Brain microvascular endothelial cell (primary cell): Measurements from ENCODE around the gene SDK2.

Source experiments
- DNase-seq: peaks from one replicate; pipeline ENCODE4 v3.0.0-alpha.2; 2020
- H3K27ac ChIP-seq: fragments of 250-450 bp; sonication (Bioruptor Pico); 2 replicates; pipeline ENCODE4 v1.5.1; 2020; ENCODE audit warnings: mild to moderate bottlenecking, moderate library complexity
- H3K27me3 ChIP-seq: fragments of 250-450 bp; sonication (Bioruptor Pico); replicated peaks from 2 replicates; pipeline ENCODE4 v1.5.1; 2020; ENCODE audit warnings: mild to moderate bottlenecking
- H3K36me3 ChIP-seq: fragments of 250-450 bp; sonication (Bioruptor Pico); replicated peaks from 2 replicates; pipeline ENCODE4 v1.5.1; 2020; ENCODE audit warnings: mild to moderate bottlenecking
- H3K4me3 ChIP-seq: 2 replicates; pipeline ENCODE4 v1.5.1; 2011; ENCODE audit warnings: low read depth, mild to moderate bottlenecking, control low read depth, low read length, moderate library complexity
- CTCF ChIP-seq: IDR thresholded peaks from 2 replicates; pipeline ENCODE4 v1.5.1; 2011; ENCODE audit warnings: low read depth, mild to moderate bottlenecking, moderate library complexity, low read length, control low read depth, inconsistent platforms; ENCODE audit errors: missing control alignments
- in situ Hi-C: cut with HindIII; loops from 2 replicates; pipeline ENCODE4 v1.10.0; 2017; ENCODE audit warnings: low sequenced_read_pairs, low pct_ligation_motif_present

Gene SDK2

DNA sequence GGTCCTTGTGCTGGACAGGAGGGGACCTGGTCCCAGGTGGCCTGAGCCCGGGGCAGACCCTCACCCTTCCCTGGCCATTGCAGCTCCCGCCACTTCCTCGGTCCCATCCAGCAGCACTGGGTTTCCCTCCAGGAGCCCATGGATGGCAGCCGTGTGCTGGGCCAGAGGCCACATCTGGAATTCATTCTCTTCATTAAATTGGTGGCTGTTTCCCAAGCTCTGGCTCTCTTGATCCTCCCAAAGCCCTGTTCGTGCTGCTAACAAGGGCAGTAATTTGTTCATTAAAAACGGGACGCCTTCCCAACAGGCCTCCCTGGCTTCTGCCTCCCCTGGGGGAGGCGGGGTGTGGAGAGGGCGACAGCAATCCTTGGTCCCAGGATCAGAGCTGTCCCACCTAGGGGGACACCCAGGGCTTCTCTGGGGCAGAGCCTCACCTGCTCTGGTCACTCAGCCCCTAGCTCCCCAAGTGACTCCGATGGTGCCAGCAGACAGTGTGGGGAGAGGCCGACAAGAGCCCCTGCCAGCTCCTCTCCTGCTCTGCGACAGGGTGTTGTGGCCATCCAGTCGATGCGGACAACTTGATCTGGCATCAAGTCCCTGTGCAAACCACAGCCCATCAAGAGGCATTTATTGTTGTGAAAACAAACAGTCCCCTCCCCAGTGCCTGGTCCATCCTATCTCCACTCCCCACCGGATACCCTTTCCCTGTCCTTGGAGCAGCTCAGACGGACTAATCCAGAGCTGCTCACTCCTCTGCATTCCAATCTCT, 44.0 kb downstream of the SDK2 start:
- H3K4me3 ChIP-seq, result no peak overlapping the region
- no peak for TF ChIP-seq CTCF
- H3K27me3 ChIP-seq, result no peaks in the 10 kb centered on the region
- no peak for DNase-seq
- no peaks in the 10 kb centered on the region for H3K36me3 ChIP-seq
- in situ Hi-C loops, result no loop called here
- no peak overlapping the region for H3K27ac ChIP-seq

DNA sequence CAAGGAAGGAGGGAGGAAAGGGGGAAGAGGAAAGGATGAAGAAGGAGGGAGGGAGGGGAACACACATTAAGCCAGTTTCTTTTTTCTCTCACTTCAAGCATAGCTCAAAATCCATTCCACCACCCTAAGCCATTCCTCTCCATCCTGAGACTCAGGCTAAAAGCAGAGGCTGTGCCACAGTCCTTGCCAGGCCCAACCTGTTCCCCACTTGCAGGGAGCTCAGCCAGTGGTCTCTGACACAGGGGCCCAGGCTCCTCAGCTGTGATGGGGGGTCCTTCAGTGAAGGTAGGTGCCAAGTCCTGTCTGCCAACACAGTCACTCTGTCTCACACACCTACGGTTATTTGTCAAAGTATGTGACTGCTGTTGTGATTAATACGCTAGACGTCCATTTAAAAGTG, 44.6 kb downstream of the SDK2 start:
- Histone ChIP-seq H3K27ac (no peak overlapping the region), H3K36me3 (no peaks in the 10 kb centered on the region), H3K4me3 (no peak overlapping the region), H3K27me3 (no peaks in the 10 kb centered on the region)
- in situ Hi-C loops, result no loop called here
- DNase-seq, result no peak
- TF ChIP-seq CTCF, result no peak

GRCh38 chr17:73598212-73598611, 46.0 kb downstream of the SDK2 start:
- in situ Hi-C loops, result no loop called here
- Histone ChIP-seq H3K27ac (no peak overlapping the region), H3K27me3 (no peaks in the 10 kb centered on the region), H3K4me3 (no peak overlapping the region), H3K36me3 (no peaks in the 10 kb centered on the region)
- no peak for DNase-seq
- TF ChIP-seq CTCF, result no peak

DNA sequence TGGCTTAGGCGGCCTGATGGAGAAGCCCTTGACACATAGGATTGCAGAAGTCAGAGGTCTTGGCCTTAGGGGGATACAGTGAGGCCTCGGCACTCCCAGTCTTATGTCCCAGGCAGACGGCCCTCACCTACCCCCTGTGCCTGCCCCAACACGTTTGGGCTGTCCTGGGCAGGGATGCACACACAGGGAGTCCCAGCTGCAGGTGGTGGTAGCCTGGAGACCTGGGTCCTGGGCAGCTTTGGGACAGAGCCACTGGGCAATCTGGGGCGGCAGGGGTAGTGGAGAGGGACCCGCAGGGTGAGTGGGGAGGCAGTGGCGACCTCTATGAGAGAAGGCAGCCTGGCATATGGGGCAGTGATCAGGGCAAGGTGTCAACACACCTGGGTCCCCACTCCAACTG, 48.3 kb downstream of the SDK2 start:
- no peak overlapping the region for H3K4me3 ChIP-seq
- H3K27me3 ChIP-seq, result no peaks in the 10 kb centered on the region
- no peaks in the 10 kb centered on the region for H3K36me3 ChIP-seq
- no peak overlapping the region for H3K27ac ChIP-seq
- DNase-seq, result no peak
- no peak for TF ChIP-seq CTCF
- in situ Hi-C loops, result no loop called here

DNA sequence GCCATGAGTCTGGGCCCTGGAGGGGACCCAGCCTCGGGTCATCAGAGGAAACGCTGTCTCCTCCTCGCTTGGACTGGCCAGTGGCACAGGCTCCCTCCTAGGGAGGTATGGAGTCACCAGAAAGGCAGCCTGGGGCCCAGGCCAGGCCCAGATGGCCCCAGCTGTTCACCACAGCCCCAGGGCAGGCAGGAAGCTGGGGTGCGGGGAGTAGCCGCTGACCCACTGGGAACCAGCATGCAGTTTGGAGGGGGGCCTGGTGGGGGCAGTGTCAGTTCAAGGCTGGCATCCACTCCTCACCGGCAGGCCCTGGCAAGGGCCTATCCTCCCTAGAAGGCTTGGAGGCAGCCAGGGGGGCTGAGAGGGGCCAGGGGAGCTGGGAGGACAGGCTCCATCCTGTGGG, 48.8 kb downstream of the SDK2 start:
- H3K4me3 ChIP-seq, result no peak overlapping the region
- in situ Hi-C loops, result no loop called here
- H3K36me3 ChIP-seq, result no peaks in the 10 kb centered on the region
- no peak for DNase-seq
- no peak overlapping the region for H3K27ac ChIP-seq
- H3K27me3 ChIP-seq, result no peaks in the 10 kb centered on the region
- TF ChIP-seq CTCF, result no peak

DNA sequence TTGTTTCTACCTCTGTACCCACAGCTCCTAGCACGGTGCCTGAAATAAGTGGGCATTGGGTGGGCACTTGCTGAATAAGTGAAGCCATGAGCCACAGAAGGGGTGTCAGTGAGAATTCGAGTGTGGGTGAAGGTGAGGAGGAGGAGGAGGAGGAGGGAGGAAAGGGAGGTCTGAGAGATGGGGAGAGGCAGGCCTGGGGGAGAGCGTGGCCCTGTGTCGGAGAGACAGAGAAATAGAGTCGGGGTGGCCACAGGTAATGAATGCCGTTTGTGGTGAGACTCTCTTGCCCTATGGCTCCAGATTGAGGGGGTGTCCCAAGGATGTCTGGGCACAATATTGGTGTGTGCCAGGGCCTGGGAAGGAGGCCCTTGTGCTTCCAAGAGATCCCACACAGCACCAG, 49.2 kb downstream of the SDK2 start:
- H3K27me3 ChIP-seq, result no peaks in the 10 kb centered on the region
- DNase-seq, result no peak
- in situ Hi-C loops, result no loop called here
- no peak overlapping the region for H3K27ac ChIP-seq
- no peaks in the 10 kb centered on the region for H3K36me3 ChIP-seq
- TF ChIP-seq CTCF, result no peak
- no peak overlapping the region for H3K4me3 ChIP-seq
